Nephron (organoid): Measurements from ENCODE around the gene TRIO.
A peak's percentile ranks its signal among the peaks of the same experiment; 100 is the strongest.

Experiments used
- H3K27ac Mint-ChIP-seq, 3 experiments: 2 replicates each; pipeline ENCODE4 v1.8.0; 2020; ENCODE audit warnings: mixed read lengths in 3 of 3, mild to moderate bottlenecking in 2 of 3, moderate library complexity in 1 of 3
- H3K27me3 Mint-ChIP-seq: 2 replicates; pipeline ENCODE4 v1.8.0; 2021; ENCODE audit warnings: low read depth, mild to moderate bottlenecking, moderate library complexity, mixed read lengths
- H3K36me3 Mint-ChIP-seq: 2 replicates; pipeline ENCODE4 v1.8.0; 2020; ENCODE audit warnings: low read depth, mixed read lengths
- H3K4me1 Mint-ChIP-seq: 2 replicates; pipeline ENCODE4 v1.8.0; 2020; ENCODE audit warnings: mixed read lengths
- H3K4me3 Mint-ChIP-seq, 3 experiments: 2 replicates each; pipeline ENCODE4 v1.8.0; 2020; ENCODE audit warnings: mild to moderate bottlenecking in 3 of 3, mixed read lengths in 3 of 3, moderate library complexity in 2 of 3
- H3K9me3 Mint-ChIP-seq: 2 replicates; pipeline ENCODE4 v1.8.0; 2020; ENCODE audit warnings: mixed read lengths
- CTCF ChIP-seq, 3 experiments: fragments of 200-600 bp; sonication (generic); IDR thresholded peaks; one replicate each; pipeline ENCODE4 v1.5.0; 2021; ENCODE audit warnings: antibody characterized with exemption in 3 of 3; ENCODE audit not compliant: unreplicated experiment in 3 of 3

The TRIO gene

GRCh38 chr5:14438195-14438606, 295.1 kb downstream of the TRIO start:
- H3K27me3 Mint-ChIP-seq: no peaks in the 10 kb centered on the region
- peaks cover 47% of the 10 kb centered on the region for H3K36me3 Mint-ChIP-seq
- H3K4me1 Mint-ChIP-seq: peaks cover 55% of the 10 kb centered on the region
- no peak for TF ChIP-seq CTCF (IDR thresholded peaks at IDR 0.05; ENCODE audit: unreplicated experiment in 3 of 3)
- peak overlapping the region; percentile 54 to 96 (median 78) for H3K27ac Mint-ChIP-seq
- H3K9me3 Mint-ChIP-seq: no peaks in the 10 kb centered on the region
- H3K4me3 Mint-ChIP-seq: no peak overlapping the region

GRCh38 chr5:14439087-14439871, 296.1 kb downstream of the TRIO start:
- peaks cover 44% of the 10 kb centered on the region for H3K36me3 Mint-ChIP-seq
- peaks cover 59% of the 10 kb centered on the region for H3K4me1 Mint-ChIP-seq
- H3K27me3 Mint-ChIP-seq: no peaks in the 10 kb centered on the region
- H3K4me3 Mint-ChIP-seq: peak overlapping the region; percentile 72 to 95 (median 86)
- H3K27ac Mint-ChIP-seq: peak overlapping the region; percentile 96 to 97 (median 97)
- no peak for TF ChIP-seq CTCF (IDR thresholded peaks at IDR 0.05; ENCODE audit: unreplicated experiment in 3 of 3)
- no peaks in the 10 kb centered on the region for H3K9me3 Mint-ChIP-seq

GRCh38 chr5:14440223-14440581, 297.1 kb downstream of the TRIO start:
- H3K36me3 Mint-ChIP-seq: peaks cover 36% of the 10 kb centered on the region
- H3K4me3 Mint-ChIP-seq: peak overlapping the region; percentile 86 to 95 (median 87)
- H3K27ac Mint-ChIP-seq: peak overlapping the region; percentile 96 to 97 (median 97)
- H3K4me1 Mint-ChIP-seq: peaks cover 66% of the 10 kb centered on the region
- H3K9me3 Mint-ChIP-seq: no peaks in the 10 kb centered on the region
- no peaks in the 10 kb centered on the region for H3K27me3 Mint-ChIP-seq
- no peak for TF ChIP-seq CTCF (IDR thresholded peaks at IDR 0.05; ENCODE audit: unreplicated experiment in 3 of 3)

- no peaks in the 10 kb centered on the region for H3K27me3 Mint-ChIP-seq
- peak overlapping the region; percentile 96 to 97 (median 97) for H3K27ac Mint-ChIP-seq
- peak overlapping the region; percentile 86 to 95 (median 87) for H3K4me3 Mint-ChIP-seq
- TF ChIP-seq CTCF (IDR thresholded peaks at IDR 0.05; ENCODE audit: unreplicated experiment in 3 of 3): no peak
- H3K4me1 Mint-ChIP-seq: peaks cover 68% of the 10 kb centered on the region
- H3K9me3 Mint-ChIP-seq: no peaks in the 10 kb centered on the region
- peaks cover 30% of the 10 kb centered on the region for H3K36me3 Mint-ChIP-seq
Observed at GRCh38 chr5:14440582-14441431, 297.7 kb downstream of the TRIO start.

- peak overlapping the region; percentile 86 to 95 (median 87) for H3K4me3 Mint-ChIP-seq
- TF ChIP-seq CTCF (IDR thresholded peaks at IDR 0.05; ENCODE audit: unreplicated experiment in 3 of 3): no peak
Observed at GRCh38 chr5:14441641-14442040, 298.5 kb downstream of the TRIO start.

More at GRCh38 chr5:14441641-14442040, 298.5 kb downstream of the TRIO start:
- Mint-ChIP-seq H3K36me3 (peaks cover 26% of the 10 kb centered on the region), H3K9me3 (no peaks in the 10 kb centered on the region), H3K27ac (peak overlapping the region; percentile 96 to 97 (median 97)), H3K27me3 (no peaks in the 10 kb centered on the region), H3K4me1 (peaks cover 76% of the 10 kb centered on the region)
